Fibroblast of lung (primary cell): ENCODE data around the gene TNKS2. TPM values are rescaled to one million over a fixed set of nuclear protein-coding genes. Genes with fewer than 3 reads are reported as not detected.

ENCODE experiments used
- DNase-seq, 2 donors: peaks; one replicate each; pipeline versions ENCODE4 v3.0.0 to v3.0.0-alpha.2; 2010; ENCODE audit warnings: low read depth in 2 of 2
- H2AFZ ChIP-seq: 2 replicates; pipeline ENCODE4 v1.5.1; 2012; ENCODE audit warnings: low read length, control low read depth, inconsistent platforms
- H3K27ac ChIP-seq: 2 replicates; pipeline ENCODE4 v1.5.1; 2011; ENCODE audit warnings: low read length, control low read depth; ENCODE audit not compliant: insufficient read depth
- H3K27me3 ChIP-seq: 2 replicates; pipeline ENCODE4 v1.5.1; 2011; ENCODE audit warnings: mild to moderate bottlenecking, low read length; ENCODE audit not compliant: control insufficient read depth, insufficient read depth
- H3K36me3 ChIP-seq: 2 replicates; pipeline ENCODE4 v1.5.1; 2011; ENCODE audit warnings: low read length; ENCODE audit not compliant: control insufficient read depth, insufficient read depth
- H3K4me1 ChIP-seq: 2 replicates; pipeline ENCODE4 v1.5.1; 2011; ENCODE audit warnings: low read length; ENCODE audit not compliant: control insufficient read depth, insufficient read depth; ENCODE audit errors: extremely low read depth
- H3K4me2 ChIP-seq: 2 replicates; pipeline ENCODE4 v1.5.1; 2011; ENCODE audit warnings: low read length, control low read depth; ENCODE audit not compliant: insufficient read depth; ENCODE audit errors: extremely low read depth
- H3K4me3 ChIP-seq, 4 experiments: fragments of 200-600 bp in 1 of 4; sonication (generic) in 1 of 4; replicated peaks in 1 of 4; 2 replicates each; pipeline ENCODE4 v1.5.1; 2011 to 2016; ENCODE audit warnings: low read length in 4 of 4, low read depth in 3 of 4, mild to moderate bottlenecking in 3 of 4, control low read depth in 2 of 4, inconsistent platforms in 1 of 4, mixed read lengths in 1 of 4; ENCODE audit not compliant: insufficient read depth in 1 of 4; ENCODE audit errors: control extremely low read depth in 1 of 4
- H3K79me2 ChIP-seq: 2 replicates; pipeline ENCODE4 v1.5.1; 2012; ENCODE audit warnings: mild to moderate bottlenecking, low read length, inconsistent platforms; ENCODE audit not compliant: control insufficient read depth, insufficient read depth
- H3K9ac ChIP-seq: 2 replicates; pipeline ENCODE4 v1.5.1; 2011; ENCODE audit warnings: mild to moderate bottlenecking, low read length, control low read depth; ENCODE audit not compliant: insufficient read depth
- H3K9me3 ChIP-seq: 2 replicates; pipeline ENCODE4 v1.5.1; 2012; ENCODE audit warnings: low read depth, low read length; ENCODE audit not compliant: control insufficient read depth, insufficient read depth
- H4K20me1 ChIP-seq: 2 replicates; pipeline ENCODE4 v1.5.1; 2011; ENCODE audit warnings: low read length; ENCODE audit not compliant: control insufficient read depth, insufficient read depth; ENCODE audit errors: extremely low read depth
- CTCF ChIP-seq, 2 donors: IDR thresholded peaks in 1 of 2; conservative IDR thresholded peaks in 1 of 2; 1 replicate in 1 of 2; 2 replicates in 1 of 2; pipeline ENCODE4 v1.5.1; 2011 to 2012; ENCODE audit warnings: low read length in 2 of 2, control low read depth in 1 of 2, inconsistent platforms in 1 of 2, low read depth in 1 of 2, mild to moderate bottlenecking in 1 of 2
- EZH2 ChIP-seq: IDR thresholded peaks from 2 replicates; pipeline ENCODE4 v1.5.1; 2012; ENCODE audit warnings: low read length, control low read depth, mild to moderate bottlenecking; ENCODE audit errors: missing control alignments
- polyA plus RNA-seq, 2 donors: library from polyadenylated mRNA; depleted of rRNA in 1 of 2; stranded (reverse) in 1 of 2; unstranded in 1 of 2; fragments of >200 nt; gene quantifications; 2 replicates each; pipeline ENCODE4 v1.2.1, GENCODE V29; 2011 to 2012; ENCODE audit warnings: missing spikeins in 1 of 2
- total RNA-seq: library from RNA; depleted of rRNA; stranded (reverse); fragments of >200 nt; gene quantifications from 2 replicates; pipeline ENCODE4 v1.2.1, GENCODE V29; 2014

Gene TNKS2
- total and polyA plus RNA-seq, 2 donors (not counting 1 experiment from before 2014, with no cell fraction given), result 44.6 to 61.6 TPM

- peak within 1 kb of the TSS; percentile 54 for H3K9ac ChIP-seq
- no peaks in the 10 kb centered on the region for H3K79me2 ChIP-seq
- H2AFZ ChIP-seq, result peak within 1 kb of the TSS; percentile 23
- H3K27ac ChIP-seq, result no peak within 1 kb of the TSS
- H4K20me1 ChIP-seq, result no peaks in the 10 kb centered on the region
- peak; percentile 63 to 69 for DNase-seq
- no peaks in the 10 kb centered on the region for H3K36me3 ChIP-seq
- TF ChIP-seq EZH2 (no peak), CTCF (conservative IDR thresholded peaks at IDR 0.05 in 1 of 2, IDR thresholded peaks at IDR 0.05 in 1 of 2; ENCODE audit: low read depth in 1 of 2, low read length in 2 of 2) (no peak)
- H3K27me3 ChIP-seq, result no peaks in the 10 kb centered on the region
- no peaks in the 10 kb centered on the region for H3K4me1 ChIP-seq
- H3K9me3 ChIP-seq, result no peaks in the 10 kb centered on the region
- peak within 1 kb of the TSS; percentile 97 for H3K4me2 ChIP-seq
- peak within 1 kb of the TSS; percentile 42 to 91 (median 58) for H3K4me3 ChIP-seq
These were observed 111.0 kb downstream of the TNKS2 start, which contains the start of gene FGFBP3 for GRCh38 chr10:91909117-91909677. TSS of gene FGFBP3 (minus strand) at chr10:91909486. CDS start at chr10:91908969, 517 bp downstream.

GRCh38 chr10:91910467-91910866 lies 112.2 kb downstream of the TNKS2 start:
- no peaks in the 10 kb centered on the region for H3K36me3 ChIP-seq
- H3K9ac ChIP-seq, result no peak overlapping the region
- H3K27me3 ChIP-seq, result no peaks in the 10 kb centered on the region
- no peaks in the 10 kb centered on the region for H4K20me1 ChIP-seq
- DNase-seq, result no peak
- no peak overlapping the region for H3K4me2 ChIP-seq
- no peaks in the 10 kb centered on the region for H3K9me3 ChIP-seq
- no peak overlapping the region for H2AFZ ChIP-seq
- no peak overlapping the region for H3K27ac ChIP-seq
- no peaks in the 10 kb centered on the region for H3K4me1 ChIP-seq
- H3K4me3 ChIP-seq, result no peak overlapping the region
- H3K79me2 ChIP-seq, result no peaks in the 10 kb centered on the region
- no peak for TF ChIP-seq CTCF (conservative IDR thresholded peaks at IDR 0.05 in 1 of 2, IDR thresholded peaks at IDR 0.05 in 1 of 2; ENCODE audit: low read depth in 1 of 2, low read length in 2 of 2)
- TF ChIP-seq EZH2, result no peak

Other genes starting within 250 kb of the TNKS2 start
- gene PPP1R3C, start 165.4 kb upstream of the TNKS2 start, total RNA-seq, result 94.5 and 125 TPM in 2 replicates
- 25.0 and 67.8 TPM in 2 replicates for gene PPP1R3C, start 165.4 kb upstream of the TNKS2 start, polyA plus RNA-seq
- 0.26 and 0.50 TPM in 2 replicates for gene FGFBP3, start 111.1 kb downstream of the TNKS2 start, total RNA-seq
- gene FGFBP3, start 111.1 kb downstream of the TNKS2 start, polyA plus RNA-seq, result 0.25 and 0.40 TPM in 2 replicates
- 39.8 and 40.3 TPM in 2 replicates for gene BTAF1, start 125.3 kb downstream of the TNKS2 start, total RNA-seq
- gene BTAF1, start 125.3 kb downstream of the TNKS2 start, polyA plus RNA-seq, result 16.2 and 27.4 TPM in 2 replicates